OCI-LY3 (cell line): Measurements from ENCODE around the gene PSMG3.

Experiments
- EZH2phosphoT487 ChIP-seq: fragments of 200-600 bp; shearing (Covaris generic); IDR thresholded peaks from 2 replicates; pipeline ENCODE4 v1.6.1; 2018; ENCODE audit warnings: antibody characterized with exemption, mixed run types, low read depth
- TF ChIP-seq, protein P1 (sequence below): fragments of 200-600, 300-600 bp; sonication (generic); IDR thresholded peaks from 2 replicates; pipeline ENCODE4 v1.5.1; 2014; ENCODE audit warnings: antibody characterized with exemption, low read length, low read depth

DNA sequence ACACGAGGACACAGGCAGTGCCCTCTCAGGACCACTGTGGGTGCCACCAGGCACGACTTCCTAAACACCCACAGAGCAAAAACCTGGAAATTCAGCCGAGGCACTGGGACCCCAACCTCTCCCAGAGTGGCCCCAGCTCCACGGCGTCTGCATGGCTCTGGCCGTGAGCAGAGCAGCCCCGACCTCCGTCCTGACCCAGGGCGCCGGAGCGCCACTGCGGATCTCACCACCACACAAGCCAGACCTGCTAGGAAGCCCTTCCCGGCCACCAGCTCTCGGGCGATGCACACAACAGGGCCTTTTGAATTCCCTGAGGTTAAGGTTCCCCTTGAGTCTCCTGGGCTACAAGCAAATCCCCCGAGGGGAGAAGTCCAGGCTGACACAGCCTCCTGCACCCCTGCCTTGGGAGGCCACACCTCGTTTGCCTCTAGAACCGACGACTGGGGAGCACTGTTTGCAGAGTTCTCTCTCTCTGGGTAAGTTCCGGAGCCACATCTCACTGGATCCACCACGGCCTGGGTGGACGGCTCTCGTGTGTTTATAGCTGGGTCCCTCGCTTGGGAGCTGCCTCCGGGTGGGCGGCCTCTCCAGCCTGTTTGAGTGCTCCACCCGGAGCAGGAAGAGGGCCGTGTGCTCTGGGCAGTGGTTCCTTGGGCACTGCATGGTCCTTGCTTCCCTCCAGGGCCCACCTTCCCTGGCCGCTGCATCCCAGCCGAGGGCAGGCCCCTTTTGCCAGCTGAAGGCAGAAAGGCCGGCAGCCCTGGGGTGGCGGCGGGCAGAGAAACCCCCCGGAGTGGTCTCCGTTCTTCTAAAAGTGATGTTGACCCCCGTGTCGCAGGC, 15.5 kb upstream of the PSMG3 start:
- TF ChIP-seq, protein P1, sequence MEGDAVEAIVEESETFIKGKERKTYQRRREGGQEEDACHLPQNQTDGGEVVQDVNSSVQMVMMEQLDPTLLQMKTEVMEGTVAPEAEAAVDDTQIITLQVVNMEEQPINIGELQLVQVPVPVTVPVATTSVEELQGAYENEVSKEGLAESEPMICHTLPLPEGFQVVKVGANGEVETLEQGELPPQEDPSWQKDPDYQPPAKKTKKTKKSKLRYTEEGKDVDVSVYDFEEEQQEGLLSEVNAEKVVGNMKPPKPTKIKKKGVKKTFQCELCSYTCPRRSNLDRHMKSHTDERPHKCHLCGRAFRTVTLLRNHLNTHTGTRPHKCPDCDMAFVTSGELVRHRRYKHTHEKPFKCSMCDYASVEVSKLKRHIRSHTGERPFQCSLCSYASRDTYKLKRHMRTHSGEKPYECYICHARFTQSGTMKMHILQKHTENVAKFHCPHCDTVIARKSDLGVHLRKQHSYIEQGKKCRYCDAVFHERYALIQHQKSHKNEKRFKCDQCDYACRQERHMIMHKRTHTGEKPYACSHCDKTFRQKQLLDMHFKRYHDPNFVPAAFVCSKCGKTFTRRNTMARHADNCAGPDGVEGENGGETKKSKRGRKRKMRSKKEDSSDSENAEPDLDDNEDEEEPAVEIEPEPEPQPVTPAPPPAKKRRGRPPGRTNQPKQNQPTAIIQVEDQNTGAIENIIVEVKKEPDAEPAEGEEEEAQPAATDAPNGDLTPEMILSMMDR, result no peak
- TF ChIP-seq EZH2phosphoT487, result no peak
